ENCODE data around the gene PTPRM. TPM values are rescaled to one million over a fixed set of nuclear protein-coding genes. Genes with fewer than 3 reads are reported as not detected.

PTPRM gene
- polyA plus RNA-seq, 2 of the 4 experiments (the other 2 are of a cell fraction): 44.5 to 199 TPM

DNA sequence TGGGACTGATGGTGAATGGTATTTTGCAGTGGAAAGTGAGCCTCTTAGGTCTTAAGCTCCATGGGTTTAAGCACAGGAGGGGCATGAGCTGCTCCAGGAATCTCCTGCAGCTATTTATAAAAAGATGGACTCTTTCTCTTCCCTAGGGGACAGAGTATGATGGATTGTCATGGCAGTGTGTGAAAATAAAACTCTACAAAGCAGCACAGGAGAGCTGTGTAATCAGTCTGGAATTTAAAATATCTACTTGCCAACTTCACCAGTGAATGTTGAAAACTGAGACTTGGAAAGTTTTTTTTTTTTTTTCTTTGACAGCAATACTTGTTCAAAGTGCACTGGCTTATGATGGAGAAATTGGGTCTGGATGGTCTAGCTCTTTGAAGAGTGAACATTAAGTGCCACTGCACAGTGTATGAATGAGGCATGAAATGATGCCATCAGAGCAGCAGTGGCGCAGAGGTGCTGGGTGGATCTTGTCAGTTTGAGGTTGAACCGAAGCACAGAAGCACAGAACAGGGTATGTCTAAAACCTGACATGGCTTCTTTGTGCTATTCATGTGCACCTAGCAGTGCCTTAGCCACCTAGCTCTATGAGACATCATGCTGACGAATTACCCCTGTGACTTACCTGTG, 245.4 kb downstream of the PTPRM start:
- peaks cover 49% of the 10 kb centered on the region for H3K4me1 ChIP-seq
- TF ChIP-seq JUNB (IDR thresholded peaks at IDR 0.05): 0 out of 2 replicates have a peak, but pooled peaks have one; percentile 20
- TF ChIP-seq, protein P1, sequence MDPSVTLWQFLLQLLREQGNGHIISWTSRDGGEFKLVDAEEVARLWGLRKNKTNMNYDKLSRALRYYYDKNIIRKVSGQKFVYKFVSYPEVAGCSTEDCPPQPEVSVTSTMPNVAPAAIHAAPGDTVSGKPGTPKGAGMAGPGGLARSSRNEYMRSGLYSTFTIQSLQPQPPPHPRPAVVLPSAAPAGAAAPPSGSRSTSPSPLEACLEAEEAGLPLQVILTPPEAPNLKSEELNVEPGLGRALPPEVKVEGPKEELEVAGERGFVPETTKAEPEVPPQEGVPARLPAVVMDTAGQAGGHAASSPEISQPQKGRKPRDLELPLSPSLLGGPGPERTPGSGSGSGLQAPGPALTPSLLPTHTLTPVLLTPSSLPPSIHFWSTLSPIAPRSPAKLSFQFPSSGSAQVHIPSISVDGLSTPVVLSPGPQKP (IDR thresholded peaks at IDR 0.05; ENCODE audit: low read depth, low read length): no peak
- H3K4me2 ChIP-seq: peak overlapping the region; percentile 69
- ChIA-PET POLR2A (interaction anchor here (0.7 kb wide), 3 partner anchors 57 to 963 kb away, joined by 4 to 6 read pairs (median 5); no protein-coding TSS in a partner anchor), CTCF (interaction anchor here (0.6 to 1.0 kb wide), 2 partner anchors 590 to 1741 kb away, joined by 3 to 4 read pairs; no protein-coding TSS in a partner anchor)
- H3K4me3 ChIP-seq: no peak overlapping the region
- FAIRE-seq (no peak), DNase-seq (ENCODE audit: low read depth in 1 of 2, low spot score in 1 of 2) (peak in 1 of 2 experiments; percentile 53), ATAC-seq (peak; percentile 91 to 94)
- H3K27ac ChIP-seq: peak overlapping the region; percentile 64 to 78; a peak in 5 of 6 replicates
- peaks cover 18% of the 10 kb centered on the region for H3K9me3 ChIP-seq
- 87% methylated on average over 3 of the region's 3 CpGs for WGBS (ENCODE audit: missing lambda C conversion rate)

GRCh38 chr18:7813131-7813530, 246.0 kb downstream of the PTPRM start:
- CTCF ChIA-PET: interaction anchor here (1.0 kb wide), 1 partner anchor 591 kb away, joined by 3 read pairs; no protein-coding TSS in a partner anchor
- 90% methylated on average over 5 of the region's 5 CpGs for WGBS (ENCODE audit: missing lambda C conversion rate)
- peaks cover 18% of the 10 kb centered on the region for H3K9me3 ChIP-seq
- H3K4me2 ChIP-seq: peak overlapping the region; percentile 69; the same call in 2 of the 3 replicates
- ATAC-seq: no peak
- H3K27ac ChIP-seq: peak overlapping the region; percentile 34 to 78; a peak in 4 of 6 replicates
- FAIRE-seq: no peak
- H3K4me3 ChIP-seq: no peak overlapping the region
- POLR2A ChIA-PET: interaction anchor here (0.7 kb wide), 1 partner anchor 549 kb away, joined by 4 read pairs; no protein-coding TSS in a partner anchor
- TF ChIP-seq FOSL2 (IDR thresholded peaks at IDR 0.05) (no peak), FOSL2 (CRISPR knock-in tag; IDR thresholded peaks at IDR 0.05) (no peak), MAX (IDR thresholded peaks at IDR 0.05) (no peak), FOSB (CRISPR knock-in tag; IDR thresholded peaks at IDR 0.05) (no peak), BCL3 (IDR thresholded peaks at IDR 0.05) (no peak), CHD4 (IDR thresholded peaks at IDR 0.05; ENCODE audit: borderline replicate concordance) (no peak), ZC3H11A (IDR thresholded peaks at IDR 0.05) (no peak), USF2 (IDR thresholded peaks at IDR 0.05) (no peak)
- TF ChIP-seq, protein P1 (IDR thresholded peaks at IDR 0.05; ENCODE audit: low read depth, low read length): no peak
- no peak for DNase-seq (ENCODE audit: low read depth in 1 of 2, low spot score in 1 of 2)
- H3K4me1 ChIP-seq: peaks cover 45% of the 10 kb centered on the region

DNA sequence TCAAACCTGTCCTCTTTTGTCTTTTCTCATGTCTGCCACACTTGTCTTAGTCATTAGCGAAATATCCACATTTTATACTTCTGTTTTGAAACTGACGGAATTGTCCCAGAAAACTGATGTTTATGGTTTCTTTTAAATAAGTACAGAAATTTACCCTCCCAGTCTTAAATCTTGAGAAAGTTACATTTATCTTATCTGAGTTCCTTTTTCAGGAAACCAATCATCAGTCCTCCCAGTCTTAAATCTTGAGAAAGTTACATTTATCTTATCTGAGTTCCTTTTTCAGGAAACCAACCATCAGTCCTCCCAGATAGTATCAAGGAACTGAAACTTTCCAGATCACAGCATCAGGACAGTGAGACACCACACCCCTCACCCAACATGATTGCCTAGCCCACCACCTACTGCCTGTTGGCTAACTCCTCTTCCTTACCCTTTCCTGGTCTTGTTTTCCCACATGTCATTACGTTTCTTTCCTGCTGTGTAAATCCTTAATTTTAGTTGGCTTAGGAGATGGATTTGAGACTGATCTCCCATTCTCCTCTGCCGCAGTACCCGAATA, 247.7 kb downstream of the PTPRM start:
- Histone ChIP-seq H3K4me3 (no peak overlapping the region), H3K4me1 (peaks cover 32% of the 10 kb centered on the region), H3K4me2 (no peak overlapping the region), H3K9me3 (peaks cover 18% of the 10 kb centered on the region), H3K27ac (no peak overlapping the region)
- ATAC-seq (no peak), DNase-seq (ENCODE audit: low read depth in 1 of 2, low spot score in 1 of 2) (no peak), FAIRE-seq (no peak)
- TF ChIP-seq HOXB13 (CRISPR knock-in tag; IDR thresholded peaks at IDR 0.05; ENCODE audit: low read depth): no peak
- no peak for TF ChIP-seq CHD2 (IDR thresholded peaks at IDR 0.05; ENCODE audit: low read length, partially characterized antibody)
- TF ChIP-seq, protein P2, sequence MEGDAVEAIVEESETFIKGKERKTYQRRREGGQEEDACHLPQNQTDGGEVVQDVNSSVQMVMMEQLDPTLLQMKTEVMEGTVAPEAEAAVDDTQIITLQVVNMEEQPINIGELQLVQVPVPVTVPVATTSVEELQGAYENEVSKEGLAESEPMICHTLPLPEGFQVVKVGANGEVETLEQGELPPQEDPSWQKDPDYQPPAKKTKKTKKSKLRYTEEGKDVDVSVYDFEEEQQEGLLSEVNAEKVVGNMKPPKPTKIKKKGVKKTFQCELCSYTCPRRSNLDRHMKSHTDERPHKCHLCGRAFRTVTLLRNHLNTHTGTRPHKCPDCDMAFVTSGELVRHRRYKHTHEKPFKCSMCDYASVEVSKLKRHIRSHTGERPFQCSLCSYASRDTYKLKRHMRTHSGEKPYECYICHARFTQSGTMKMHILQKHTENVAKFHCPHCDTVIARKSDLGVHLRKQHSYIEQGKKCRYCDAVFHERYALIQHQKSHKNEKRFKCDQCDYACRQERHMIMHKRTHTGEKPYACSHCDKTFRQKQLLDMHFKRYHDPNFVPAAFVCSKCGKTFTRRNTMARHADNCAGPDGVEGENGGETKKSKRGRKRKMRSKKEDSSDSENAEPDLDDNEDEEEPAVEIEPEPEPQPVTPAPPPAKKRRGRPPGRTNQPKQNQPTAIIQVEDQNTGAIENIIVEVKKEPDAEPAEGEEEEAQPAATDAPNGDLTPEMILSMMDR (IDR thresholded peaks at IDR 0.05): no peak
- no peak for TF ChIP-seq KDM5A (IDR thresholded peaks at IDR 0.05)
- no peak for TF ChIP-seq RAD21 (conservative IDR thresholded peaks at IDR 0.05 in 1 of 2, IDR thresholded peaks at IDR 0.05 in 1 of 2)
- TF ChIP-seq, protein P3, sequence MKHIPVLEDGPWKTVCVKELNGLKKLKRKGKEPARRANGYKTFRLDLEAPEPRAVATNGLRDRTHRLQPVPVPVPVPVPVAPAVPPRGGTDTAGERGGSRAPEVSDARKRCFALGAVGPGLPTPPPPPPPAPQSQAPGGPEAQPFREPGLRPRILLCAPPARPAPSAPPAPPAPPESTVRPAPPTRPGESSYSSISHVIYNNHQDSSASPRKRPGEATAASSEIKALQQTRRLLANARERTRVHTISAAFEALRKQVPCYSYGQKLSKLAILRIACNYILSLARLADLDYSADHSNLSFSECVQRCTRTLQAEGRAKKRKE (CRISPR knock-in tag; IDR thresholded peaks at IDR 0.05; ENCODE audit: low read depth): no peak
- TF ChIP-seq CBX2 (IDR thresholded peaks at IDR 0.05; ENCODE audit: borderline replicate concordance, low read depth): no peak
- no peak for TF ChIP-seq RFX5 (IDR thresholded peaks at IDR 0.05)
- TF ChIP-seq POLR2AphosphoS2 (conservative IDR thresholded peaks at IDR 0.05; ENCODE audit: low read length): no peak
- no peak for TF ChIP-seq NPAS2 (CRISPR knock-in tag; IDR thresholded peaks at IDR 0.05; ENCODE audit: borderline replicate concordance)
- TF ChIP-seq SREBF2 (IDR thresholded peaks at IDR 0.05): no peak
- no peak for TF ChIP-seq HDAC2 (IDR thresholded peaks at IDR 0.05)
- no peak for TF ChIP-seq MAZ (IDR thresholded peaks at IDR 0.05; ENCODE audit: borderline replicate concordance, low read depth, low read length)
- ChIA-PET POLR2A (no interaction called here), CTCF (no interaction called here)
- WGBS (ENCODE audit: missing lambda C conversion rate): 93% methylated on average over 5 of the region's 5 CpGs
